Heart left ventricle (tissue), 16 donors: ENCODE measurements around the gene PTGDS. TPM values are rescaled to one million over a fixed set of nuclear protein-coding genes. Genes with fewer than 3 reads are reported as not detected.

Experiments used
- ATAC-seq, 4 donors: fragments of 200-7000 bp; cut with Tn5 transposase; one replicate each; pipeline ENCODE4 v1.9.1; 2020 to 2022; ENCODE audit warnings: moderate library complexity in 4 of 4, mild to moderate bottlenecking in 3 of 4, moderate number of reproducible peaks in 1 of 4
- DNase-seq, 5 donors: peaks; one replicate each; pipeline ENCODE4 v3.0.0-alpha.2; 2020
- H3K27ac ChIP-seq, 12 donors: fragments of 200-600 bp; sonication (generic) in 4 of 12; one replicate each; pipeline versions ENCODE4 v1.5.0 to v1.8.0; 2016 to 2022; ENCODE audit warnings: mild to moderate bottlenecking in 2 of 12
- H3K27me3 ChIP-seq, 9 donors: fragments of 200-600 bp; sonication (generic) in 2 of 9; one replicate each; pipeline versions ENCODE4 v1.5.1 to v1.8.0; 2016 to 2022; ENCODE audit warnings: mild to moderate bottlenecking in 3 of 9
- H3K36me3 ChIP-seq, 9 donors: fragments of 200-600 bp; sonication (generic) in 2 of 9; one replicate each; pipeline versions ENCODE4 v1.5.0 to v1.8.0; 2018 to 2022; ENCODE audit warnings: mild to moderate bottlenecking in 2 of 9
- H3K4me1 ChIP-seq, 12 donors: fragments of 200-600 bp; sonication (generic) in 4 of 12; one replicate each; pipeline versions ENCODE4 v1.5.0 to v1.8.0; 2016 to 2022; ENCODE audit warnings: mild to moderate bottlenecking in 3 of 12
- H3K4me3 ChIP-seq, 12 donors: fragments of 200-600 bp; sonication (generic) in 4 of 12; one replicate each; pipeline versions ENCODE4 v1.5.0 to v1.8.0; 2017 to 2022; ENCODE audit warnings: mild to moderate bottlenecking in 9 of 12, moderate library complexity in 4 of 12
- H3K9me3 ChIP-seq, 12 donors: fragments of 200-600 bp; sonication (generic) in 4 of 12; one replicate each; pipeline versions ENCODE4 v1.5.0 to v1.8.0; 2016 to 2022; ENCODE audit warnings: mild to moderate bottlenecking in 1 of 12
- CTCF ChIP-seq, 12 donors: fragments of 200-600 bp; sonication (generic) in 4 of 12; IDR thresholded peaks; one replicate each; pipeline versions ENCODE4 v1.5.0 to v1.8.0; 2018 to 2022; ENCODE audit warnings: antibody characterized with exemption in 12 of 12, mild to moderate bottlenecking in 5 of 12
- POLR2A ChIP-seq, 2 donors: fragments of 450-650 bp; IDR thresholded peaks; one replicate each; pipeline ENCODE4 v1.6.1; 2017; ENCODE audit warnings: antibody characterized with exemption in 2 of 2, mild to moderate bottlenecking in 2 of 2, moderate library complexity in 2 of 2
- WGBS, 4 donors: extraction: QIAGEN DNeasy Blood & Tissue Kit in 2 of 4; methylation state at CpG; one replicate each; pipeline versions ENCODE4 v1.1.5 to v1.1.7; 2013 to 2018; 5-methylcytosine and 5-hydroxymethylcytosine counted together
- intact Hi-C, 10 donors: fragments of 100-400 bp; cut with DNase I; formaldehyde crosslinking; loops; one replicate each; pipeline versions ENCODE4 v1.11.1 to v1.14.2; 2022
- polyA plus RNA-seq, 2 donors: library from polyadenylated mRNA; stranded (reverse); fragments of 200-250 nt; gene quantifications; one replicate each; pipeline ENCODE4 v1.2.3, GENCODE V29; 2013
- total RNA-seq, 9 donors: library from RNA; depleted of rRNA in 2 of 9; stranded (reverse); fragments of >200 nt in 2 of 9; fragmentation: NEBNext Ultra II Directional in 3 of 9; extraction: Animal tissue kit (Norgen Biotek cat#: 25700) in 3 of 9; gene quantifications; one replicate each; pipeline versions ENCODE4 v1.1.0 to v1.2.4, GENCODE V29; 2016 to 2023
- donor health status: ischemic (EF 13 %, LVEDD 7.1; RV severe dilation, severe dysfunction).
- donor health status: healthy with polysubstance abuse.
- donor health status: DM: no; HTN: yes; CAD: no.
- donor health status: DM: no; HTN: no; CAD: no.
- donor health status: ischemic (EF 25% LVEDD 6.9; RV normal size, moderate dysfunction).
- donor health status: ischemic (EF 25% LVEDD 5.7; RV mildly dilated, moderate dysfunction).
- donor health status: healthy.
- donor health status: DM: yes; HTN: yes; CAD: no.
- donor health status: ischemic (EF 35%, LVEDD 5.7; RV mildly dilated, moderate dysfunction).
- donor health status: nonischemic (EF 11% LVEDD 7.7; RV severe dilation, severe dysfunction).
- donor health status: DM: yes; HTN: yes; CAD: no.
- donor health status: PGD.
- donor health status: ischemic (EF 29% LVEDD 5.4; RV normal size, mild dysfunction).
- donor health status: nonischemic (EF 23%, LVEDD 6.1; RV moderate dilation, normal function).

PTGDS gene
- total and polyA plus RNA-seq, 11 donors = 1,152 to 5,295 (median 3,109) TPM

- no peak for ATAC-seq
- Histone ChIP-seq H3K9me3 (no peaks in the 10 kb centered on the region), H3K4me1 (peaks cover 7 to 55% (median 26%) of the 10 kb centered on the region in 12 donors), H3K27me3 (no peaks in the 10 kb centered on the region), H3K4me3 (peak overlapping the region in 10 of 12 donors; percentile 67 to 97 (median 92)), H3K36me3 (peaks cover 7 to 42% (median 32%) of the 10 kb centered on the region in 9 donors), H3K27ac (peak overlapping the region in 8 of 12 donors; percentile 93 to 98 (median 98))
- intact Hi-C loops = loop anchor here in 8 of 10 donors (5.0 kb wide), 9 partner anchors 41 to 151 kb away; partner anchors contain the start of genes EDF1 (in 3 of the 8), PHPT1 (in 3 of the 8), TMEM141 (in 3 of the 8) and MAMDC4 (in 2 of the 8)
- peak in 1 of 5 donors; percentile 48 for DNase-seq
- TF ChIP-seq POLR2A (IDR thresholded peaks at IDR 0.05) = no peak
- TF ChIP-seq CTCF (IDR thresholded peaks at IDR 0.05) = no peak
- 89 to 94% (median 90%) methylated on average over 10 to 16 of the region's 16 CpGs for WGBS, 4 donors
These were observed 34.4 kb upstream of the PTGDS start for GRCh38 chr9:136942881-136943230.

GRCh38 chr9:136943291-136944211 lies 33.8 kb upstream of the PTGDS start:
- Histone ChIP-seq H3K4me1 (peaks cover 7 to 62% (median 32%) of the 10 kb centered on the region in 12 donors), H3K27me3 (no peaks in the 10 kb centered on the region), H3K36me3 (peaks cover 7 to 42% (median 32%) of the 10 kb centered on the region in 9 donors), H3K4me3 (peak overlapping the region; percentile 67 to 97 (median 92)), H3K27ac (peak overlapping the region; percentile 90 to 98 (median 97)), H3K9me3 (no peaks in the 10 kb centered on the region)
- ATAC-seq (peak in 2 of 4 donors; percentile 0 to 1), DNase-seq (peak in 3 of 5 donors; percentile 27 to 62 (median 61))
- intact Hi-C loops = loop anchor here in 9 of 10 donors (1.0 to 5.0 kb wide), 15 partner anchors 41 to 153 kb away; partner anchors contain the start of genes PHPT1 (in 5 of the 9), TMEM141 (in 5 of the 9), EDF1 (in 4 of the 9) and MAMDC4 (in 2 of the 9)
- 13 to 26% (median 16%) methylated on average over 21 to 61 of the region's 61 CpGs for WGBS, 4 donors
- no peak for TF ChIP-seq POLR2A (IDR thresholded peaks at IDR 0.05)
- peak in 2 of 12 donors; percentile 30 to 34 for TF ChIP-seq CTCF (IDR thresholded peaks at IDR 0.05)

- H3K27ac ChIP-seq = peak overlapping the region; percentile 90 to 98 (median 97)
- WGBS, 4 donors = 0 to 3% (median 1%) methylated on average over 8 to 45 of the region's 45 CpGs
- H3K4me1 ChIP-seq = peaks cover 7 to 67% (median 37%) of the 10 kb centered on the region in 12 donors
- no peak for DNase-seq
- no peaks in the 10 kb centered on the region for H3K27me3 ChIP-seq
- intact Hi-C loops = loop anchor here in 9 of 10 donors (1.0 to 5.0 kb wide), 15 partner anchors 42 to 153 kb away; partner anchors contain the start of genes PHPT1 (in 5 of the 9), TMEM141 (in 5 of the 9), EDF1 (in 4 of the 9) and MAMDC4 (in 2 of the 9)
- peak overlapping the region; percentile 67 to 97 (median 92) for H3K4me3 ChIP-seq
- TF ChIP-seq POLR2A (IDR thresholded peaks at IDR 0.05) (no peak), CTCF (IDR thresholded peaks at IDR 0.05) (peak in 1 of 12 donors; percentile 46)
- H3K36me3 ChIP-seq = peaks cover 7 to 42% (median 32%) of the 10 kb centered on the region in 9 donors
- H3K9me3 ChIP-seq = no peaks in the 10 kb centered on the region
- peak in 3 of 4 donors; percentile 3 to 15 (median 15) for ATAC-seq
These were observed 33.1 kb upstream of the PTGDS start for GRCh38 chr9:136944212-136944518.
